GM12801 (cell line): ENCODE results near the gene AMER3.

ENCODE experiments used
- TF ChIP-seq, protein P1 (sequence below): IDR thresholded peaks from one replicate; pipeline ENCODE4 v1.5.1; 2011; ENCODE audit warnings: control low read depth; ENCODE audit not compliant: insufficient read length; ENCODE audit errors: extremely low read depth

Gene AMER3

DNA sequence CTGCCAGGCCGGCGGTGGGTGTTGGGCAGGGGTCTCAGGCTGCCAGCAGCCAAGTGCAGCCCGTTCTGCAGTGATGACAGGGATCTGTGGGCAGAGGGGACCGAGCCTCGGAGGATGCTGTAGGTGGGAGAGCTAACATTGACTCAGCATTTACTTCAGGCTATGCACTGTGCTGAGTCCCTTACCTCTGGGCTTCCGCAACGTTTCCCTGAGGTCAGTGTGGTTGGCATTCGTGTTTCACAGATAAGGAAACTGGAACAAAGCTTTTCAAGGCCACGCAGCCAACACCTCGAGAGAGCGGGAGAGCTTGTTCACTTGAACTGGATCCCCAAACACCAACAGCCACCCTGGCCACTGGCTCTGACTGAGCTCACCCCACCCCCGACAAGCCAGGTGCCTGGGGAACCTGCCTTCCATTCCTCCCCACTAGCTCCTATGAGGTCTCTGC lies 27.3 kb upstream of the AMER3 start:
- TF ChIP-seq, protein P1, sequence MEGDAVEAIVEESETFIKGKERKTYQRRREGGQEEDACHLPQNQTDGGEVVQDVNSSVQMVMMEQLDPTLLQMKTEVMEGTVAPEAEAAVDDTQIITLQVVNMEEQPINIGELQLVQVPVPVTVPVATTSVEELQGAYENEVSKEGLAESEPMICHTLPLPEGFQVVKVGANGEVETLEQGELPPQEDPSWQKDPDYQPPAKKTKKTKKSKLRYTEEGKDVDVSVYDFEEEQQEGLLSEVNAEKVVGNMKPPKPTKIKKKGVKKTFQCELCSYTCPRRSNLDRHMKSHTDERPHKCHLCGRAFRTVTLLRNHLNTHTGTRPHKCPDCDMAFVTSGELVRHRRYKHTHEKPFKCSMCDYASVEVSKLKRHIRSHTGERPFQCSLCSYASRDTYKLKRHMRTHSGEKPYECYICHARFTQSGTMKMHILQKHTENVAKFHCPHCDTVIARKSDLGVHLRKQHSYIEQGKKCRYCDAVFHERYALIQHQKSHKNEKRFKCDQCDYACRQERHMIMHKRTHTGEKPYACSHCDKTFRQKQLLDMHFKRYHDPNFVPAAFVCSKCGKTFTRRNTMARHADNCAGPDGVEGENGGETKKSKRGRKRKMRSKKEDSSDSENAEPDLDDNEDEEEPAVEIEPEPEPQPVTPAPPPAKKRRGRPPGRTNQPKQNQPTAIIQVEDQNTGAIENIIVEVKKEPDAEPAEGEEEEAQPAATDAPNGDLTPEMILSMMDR: no peak

DNA sequence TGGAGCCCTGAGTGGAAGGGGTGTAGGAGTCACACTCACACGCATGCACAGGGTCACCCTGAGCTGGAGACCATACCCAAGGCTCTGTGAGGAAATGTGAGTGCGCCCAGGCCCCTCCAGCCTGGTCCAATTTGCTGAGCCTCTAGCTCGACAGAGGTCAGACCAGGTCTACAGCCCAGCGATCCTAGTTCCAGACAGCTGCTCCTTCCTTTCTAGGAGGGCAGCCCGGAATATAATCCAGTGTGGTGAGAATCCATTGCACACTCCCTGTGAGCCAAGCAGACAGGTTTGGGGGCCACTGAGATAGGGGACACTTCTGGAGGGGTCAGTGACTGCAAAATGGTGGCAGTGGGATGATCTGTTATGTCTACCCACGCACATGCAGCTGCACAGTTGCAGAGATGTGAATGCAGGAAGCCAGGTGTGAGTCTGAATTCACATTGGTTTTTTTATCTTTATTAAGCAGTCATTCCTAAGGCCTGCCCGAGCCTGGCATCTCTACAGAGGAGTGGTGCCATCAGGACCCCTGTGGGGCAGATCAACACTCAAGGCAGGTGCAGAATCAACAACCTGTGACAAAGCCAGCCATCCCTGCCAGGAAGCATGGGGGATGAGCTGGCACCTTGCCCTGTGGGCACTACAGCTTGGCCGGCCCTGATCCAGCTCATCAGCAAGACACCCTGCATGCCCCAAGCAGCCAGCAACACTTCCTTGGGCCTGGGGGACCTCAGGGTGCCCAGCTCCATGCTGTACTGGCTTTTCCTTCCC lies 26.6 kb upstream of the AMER3 start, which contains the start of gene GPR148:
Gene GPR148 (plus strand): TSS at position 522 of the 768 bp plus-strand sequence. CDS start 82 bp downstream, at position 604.
- TF ChIP-seq, protein P1: no peak

DNA sequence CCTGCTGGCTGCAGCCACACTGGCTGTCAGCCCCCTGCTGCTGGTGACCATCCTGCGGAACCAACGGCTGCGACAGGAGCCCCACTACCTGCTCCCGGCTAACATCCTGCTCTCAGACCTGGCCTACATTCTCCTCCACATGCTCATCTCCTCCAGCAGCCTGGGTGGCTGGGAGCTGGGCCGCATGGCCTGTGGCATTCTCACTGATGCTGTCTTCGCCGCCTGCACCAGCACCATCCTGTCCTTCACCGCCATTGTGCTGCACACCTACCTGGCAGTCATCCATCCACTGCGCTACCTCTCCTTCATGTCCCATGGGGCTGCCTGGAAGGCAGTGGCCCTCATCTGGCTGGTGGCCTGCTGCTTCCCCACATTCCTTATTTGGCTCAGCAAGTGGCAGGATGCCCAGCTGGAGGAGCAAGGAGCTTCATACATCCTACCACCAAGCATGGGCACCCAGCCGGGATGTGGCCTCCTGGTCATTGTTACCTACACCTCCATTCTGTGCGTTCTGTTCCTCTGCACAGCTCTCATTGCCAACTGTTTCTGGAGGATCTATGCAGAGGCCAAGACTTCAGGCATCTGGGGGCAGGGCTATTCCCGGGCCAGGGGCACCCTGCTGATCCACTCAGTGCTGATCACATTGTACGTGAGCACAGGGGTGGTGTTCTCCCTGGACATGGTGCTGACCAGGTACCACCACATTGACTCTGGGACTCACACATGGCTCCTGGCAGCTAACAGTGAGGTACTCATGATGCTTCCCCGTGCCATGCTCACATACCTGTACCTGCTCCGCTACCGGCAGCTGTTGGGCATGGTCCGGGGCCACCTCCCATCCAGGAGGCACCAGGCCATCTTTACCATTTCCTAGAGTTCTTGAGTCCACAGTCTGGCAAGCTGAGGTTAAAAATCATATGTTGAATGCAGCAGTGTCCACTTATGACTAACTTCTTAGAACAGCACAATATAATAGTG lies 25.7 kb upstream of the AMER3 start:
- TF ChIP-seq, protein P1: no peak

GRCh38 chr2:130735200-130735599 lies 20.1 kb upstream of the AMER3 start:
- TF ChIP-seq, protein P1: no peak

DNA sequence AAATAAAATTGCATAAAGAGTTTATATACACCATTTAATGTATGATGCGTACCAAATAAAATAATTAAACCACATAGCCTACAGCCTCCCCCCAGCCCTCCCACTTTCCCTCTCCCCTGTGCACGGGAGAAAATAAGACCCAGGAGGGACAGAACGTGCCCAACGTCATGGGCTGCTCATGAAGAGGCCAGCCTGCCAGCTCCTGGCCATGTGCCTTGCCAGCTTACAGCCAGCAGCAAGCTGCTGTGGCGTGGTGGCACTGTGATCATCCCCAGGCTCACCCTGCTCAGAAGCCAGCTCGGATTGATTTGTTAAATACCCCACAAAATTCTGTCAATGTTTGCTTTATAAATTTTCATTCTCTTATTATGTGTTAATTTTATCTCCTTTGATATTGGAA lies 18.9 kb upstream of the AMER3 start:
- TF ChIP-seq, protein P1: no peak

DNA sequence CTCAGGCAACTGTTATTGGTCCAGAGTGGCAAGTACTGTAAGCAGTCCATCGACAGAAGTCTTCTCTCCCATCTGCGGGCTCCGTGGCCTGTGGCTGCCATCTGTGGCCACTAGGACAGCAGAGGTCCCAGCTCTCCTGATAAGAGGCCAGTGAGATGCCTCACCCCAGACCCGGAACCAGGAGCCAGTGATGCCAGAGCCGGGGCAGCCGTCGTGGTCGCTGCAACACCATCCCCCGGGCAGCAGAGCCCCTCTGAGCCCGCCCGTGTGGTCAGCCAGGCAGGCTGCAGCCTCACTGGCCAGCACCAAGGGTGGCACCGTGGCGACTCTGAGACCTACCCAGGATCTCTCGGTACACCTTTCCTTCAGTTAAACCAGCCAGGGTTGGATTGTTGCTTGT lies 17.7 kb upstream of the AMER3 start:
- TF ChIP-seq, protein P1: no peak

DNA sequence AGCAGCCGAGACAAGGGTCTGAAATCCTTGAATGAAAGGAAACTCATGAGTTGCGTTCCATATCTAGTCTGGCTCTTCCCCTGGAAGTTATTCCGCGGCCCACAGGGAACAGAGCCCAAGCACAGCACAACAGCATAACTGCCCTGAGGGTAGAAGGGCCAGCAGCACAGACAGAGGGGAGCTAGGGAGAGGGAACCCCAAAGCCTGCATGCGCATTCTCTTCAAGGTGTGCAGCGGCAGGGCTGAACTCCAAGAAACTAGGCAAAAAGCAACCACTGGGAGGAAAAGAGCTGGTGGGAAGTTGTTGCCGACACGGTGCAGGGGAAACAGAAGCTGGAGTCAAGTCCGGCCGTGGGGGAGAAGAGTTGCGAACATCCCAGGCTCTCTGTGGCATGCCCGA lies 14.7 kb upstream of the AMER3 start:
- TF ChIP-seq, protein P1: no peak
